ENCODE data around the gene FBLN2. TPM values are rescaled to one million over a fixed set of nuclear protein-coding genes. Genes with fewer than 3 reads are reported as not detected.

The FBLN2 gene
- total RNA-seq, 1 donor from 2014 or later: 67.5 TPM

- Mint-ChIP-seq H3K27ac (no peak overlapping the region), H3K4me3 (no peak overlapping the region), H3K4me1 (peaks cover 18% of the 10 kb centered on the region), H3K9me3 (peaks cover 4% of the 10 kb centered on the region), H3K27me3 (ENCODE audit: low read depth) (no peaks in the 10 kb centered on the region), H3K36me3 (no peaks in the 10 kb centered on the region)
- no peak for DNase-seq (ENCODE audit: low spot score in 2 of 2, unreplicated experiment in 2 of 2)
- TF ChIP-seq CTCF (IDR thresholded peaks at IDR 0.05; ENCODE audit: unreplicated experiment): no peak
Observed at GRCh38 chr3:13515786-13516759, 32.9 kb upstream of the FBLN2 start.

- Mint-ChIP-seq H3K4me1 (peaks cover 18% of the 10 kb centered on the region), H3K9me3 (peaks cover 7% of the 10 kb centered on the region), H3K36me3 (peaks cover 2% of the 10 kb centered on the region), H3K27me3 (ENCODE audit: low read depth) (no peaks in the 10 kb centered on the region), H3K4me3 (no peak overlapping the region), H3K27ac (no peak overlapping the region)
- TF ChIP-seq CTCF (IDR thresholded peaks at IDR 0.05; ENCODE audit: unreplicated experiment): no peak
- DNase-seq (ENCODE audit: low spot score in 2 of 2, unreplicated experiment in 2 of 2): no peak
Observed at GRCh38 chr3:13516760-13517135, 32.2 kb upstream of the FBLN2 start.

GRCh38 chr3:13517253-13517977, 31.5 kb upstream of the FBLN2 start:
- H3K36me3 Mint-ChIP-seq: peaks cover 3% of the 10 kb centered on the region
- H3K27ac Mint-ChIP-seq: no peak overlapping the region
- no peak overlapping the region for H3K4me3 Mint-ChIP-seq
- no peaks in the 10 kb centered on the region for H3K27me3 Mint-ChIP-seq (ENCODE audit: low read depth)
- no peak for DNase-seq (ENCODE audit: low spot score in 2 of 2, unreplicated experiment in 2 of 2)
- H3K9me3 Mint-ChIP-seq: peaks cover 10% of the 10 kb centered on the region
- no peak for TF ChIP-seq CTCF (IDR thresholded peaks at IDR 0.05; ENCODE audit: unreplicated experiment)
- H3K4me1 Mint-ChIP-seq: peaks cover 18% of the 10 kb centered on the region

GRCh38 chr3:13518516-13518953, 30.4 kb upstream of the FBLN2 start:
- Mint-ChIP-seq H3K36me3 (peaks cover 6% of the 10 kb centered on the region), H3K4me3 (no peak overlapping the region), H3K4me1 (peaks cover 15% of the 10 kb centered on the region), H3K27me3 (ENCODE audit: low read depth) (no peaks in the 10 kb centered on the region), H3K27ac (no peak overlapping the region), H3K9me3 (peaks cover 18% of the 10 kb centered on the region)
- DNase-seq (ENCODE audit: low spot score in 2 of 2, unreplicated experiment in 2 of 2): no peak
- TF ChIP-seq CTCF (IDR thresholded peaks at IDR 0.05; ENCODE audit: unreplicated experiment): no peak

- Mint-ChIP-seq H3K27ac (no peak overlapping the region), H3K4me3 (no peak overlapping the region), H3K9me3 (peaks cover 18% of the 10 kb centered on the region), H3K27me3 (ENCODE audit: low read depth) (no peaks in the 10 kb centered on the region), H3K4me1 (peaks cover 10% of the 10 kb centered on the region), H3K36me3 (peaks cover 6% of the 10 kb centered on the region)
- no peak for TF ChIP-seq CTCF (IDR thresholded peaks at IDR 0.05; ENCODE audit: unreplicated experiment)
- no peak for DNase-seq (ENCODE audit: low spot score in 2 of 2, unreplicated experiment in 2 of 2)
Observed at GRCh38 chr3:13519006-13519791, 29.7 kb upstream of the FBLN2 start.
